ENCODE results near the gene AKNAD1.

DNA sequence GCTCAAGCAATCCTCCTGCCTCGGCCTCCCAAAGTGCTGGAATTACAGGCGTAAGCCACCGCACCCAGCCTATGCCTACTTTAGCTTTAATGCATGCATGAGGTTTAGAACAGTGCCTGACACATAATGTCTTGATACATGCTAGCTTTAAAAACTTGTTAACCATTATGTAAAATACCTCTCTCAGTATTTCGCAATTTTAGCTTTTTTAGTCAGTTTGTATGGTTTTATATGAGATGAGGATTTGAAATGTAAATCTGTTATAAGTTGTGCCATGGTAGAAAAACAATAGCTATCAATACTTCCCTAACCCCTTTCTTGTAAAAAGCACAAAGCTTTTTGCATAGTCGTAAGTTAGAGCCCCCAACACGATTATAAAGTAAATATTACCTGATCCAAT is 4.7 kb upstream of the AKNAD1 start:
- TF ChIP-seq GATA3 (IDR thresholded peaks at IDR 0.05; ENCODE audit: low read depth, low read length), result no peak
- no peak for TF ChIP-seq GATA2 (IDR thresholded peaks at IDR 0.05; ENCODE audit: low read depth, low read length)

Data from SH-SY5Y (cell line).